Measurements from ENCODE around the gene SLC9A8.

SLC9A8 gene

GRCh38 chr20:49819702-49820101 is 7.1 kb downstream of the SLC9A8 start:
- Histone ChIP-seq H3K27ac (ENCODE audit: low read depth, low read length) (no peak overlapping the region), H3K36me3 (ENCODE audit: insufficient read depth, low read length) (peaks cover 55% of the 10 kb centered on the region), H3K4me3 (ENCODE audit: low read length) (no peak overlapping the region), H3K9me3 (ENCODE audit: insufficient read depth, low read depth, low read length) (no peaks in the 10 kb centered on the region; the same call in 1 of the 2 replicates), H3K27me3 (ENCODE audit: insufficient read depth, low read length) (no peaks in the 10 kb centered on the region), H3K4me1 (ENCODE audit: insufficient read depth, low read length) (no peaks in the 10 kb centered on the region), H3K9ac (ENCODE audit: low read depth, low read length) (no peak overlapping the region)
- WGBS: 95% methylated on average over 2 of the region's 3 CpGs

- Histone ChIP-seq H3K4me3 (ENCODE audit: low read length) (no peak overlapping the region), H3K27ac (ENCODE audit: low read depth, low read length) (no peak overlapping the region), H3K36me3 (ENCODE audit: insufficient read depth, low read length) (peaks cover 42% of the 10 kb centered on the region), H3K27me3 (ENCODE audit: insufficient read depth, low read length) (no peaks in the 10 kb centered on the region), H3K9me3 (ENCODE audit: insufficient read depth, low read depth, low read length) (no peaks in the 10 kb centered on the region; the same call in 1 of the 2 replicates), H3K4me1 (ENCODE audit: insufficient read depth, low read length) (no peaks in the 10 kb centered on the region), H3K9ac (ENCODE audit: low read depth, low read length) (no peak overlapping the region)
- WGBS: 96% methylated on average over 2 of the region's 2 CpGs
Measured at GRCh38 chr20:49821381-49821780, 8.8 kb downstream of the SLC9A8 start.

GRCh38 chr20:49821870-49822331 is 9.3 kb downstream of the SLC9A8 start:
- 88% methylated on average over 2 of the region's 2 CpGs for WGBS

GRCh38 chr20:49823152-49823847 is 10.7 kb downstream of the SLC9A8 start:
- 87% methylated on average over 2 of the region's 2 CpGs for WGBS
- H3K27ac ChIP-seq (ENCODE audit: low read depth, low read length): no peak overlapping the region
- H3K4me3 ChIP-seq (ENCODE audit: low read length): no peak overlapping the region
- H3K4me1 ChIP-seq (ENCODE audit: insufficient read depth, low read length): no peaks in the 10 kb centered on the region
- no peaks in the 10 kb centered on the region for H3K27me3 ChIP-seq (ENCODE audit: insufficient read depth, low read length)
- H3K9ac ChIP-seq (ENCODE audit: low read depth, low read length): no peak overlapping the region
- peaks cover 38% of the 10 kb centered on the region for H3K36me3 ChIP-seq (ENCODE audit: insufficient read depth, low read length)
- H3K9me3 ChIP-seq (ENCODE audit: insufficient read depth, low read depth, low read length): no peaks in the 10 kb centered on the region; the same call in 1 of the 2 replicates

More at GRCh38 chr20:49821870-49822331, 9.3 kb downstream of the SLC9A8 start:
- Histone ChIP-seq H3K27ac (ENCODE audit: low read depth, low read length) (no peak overlapping the region), H3K27me3 (ENCODE audit: insufficient read depth, low read length) (no peaks in the 10 kb centered on the region), H3K9ac (ENCODE audit: low read depth, low read length) (no peak overlapping the region), H3K4me3 (ENCODE audit: low read length) (no peak overlapping the region), H3K36me3 (ENCODE audit: insufficient read depth, low read length) (peaks cover 41% of the 10 kb centered on the region), H3K9me3 (ENCODE audit: insufficient read depth, low read depth, low read length) (no peaks in the 10 kb centered on the region; the same call in 1 of the 2 replicates), H3K4me1 (ENCODE audit: insufficient read depth, low read length) (no peaks in the 10 kb centered on the region)

- Histone ChIP-seq H3K27me3 (ENCODE audit: insufficient read depth, low read length) (no peaks in the 10 kb centered on the region), H3K4me1 (ENCODE audit: insufficient read depth, low read length) (no peaks in the 10 kb centered on the region), H3K27ac (ENCODE audit: low read depth, low read length) (no peak overlapping the region), H3K9me3 (ENCODE audit: insufficient read depth, low read depth, low read length) (no peaks in the 10 kb centered on the region; the same call in 1 of the 2 replicates), H3K36me3 (ENCODE audit: insufficient read depth, low read length) (peaks cover 32% of the 10 kb centered on the region), H3K9ac (ENCODE audit: low read depth, low read length) (no peak overlapping the region), H3K4me3 (ENCODE audit: low read length) (no peak overlapping the region)
- 100% methylated on average over 1 of the region's 2 CpGs for WGBS
Measured at GRCh38 chr20:49824206-49824605, 11.6 kb downstream of the SLC9A8 start.

GRCh38 chr20:49825521-49826033 is 12.9 kb downstream of the SLC9A8 start:
- Histone ChIP-seq H3K27me3 (ENCODE audit: insufficient read depth, low read length) (no peaks in the 10 kb centered on the region), H3K27ac (ENCODE audit: low read depth, low read length) (no peak overlapping the region), H3K36me3 (ENCODE audit: insufficient read depth, low read length) (peaks cover 27% of the 10 kb centered on the region)

GRCh38 chr20:49831022-49831769 is 18.6 kb downstream of the SLC9A8 start:
- H3K4me1 ChIP-seq (ENCODE audit: insufficient read depth, low read length): peaks cover 4% of the 10 kb centered on the region; the same call in 1 of the 2 replicates
- H3K27ac ChIP-seq (ENCODE audit: low read depth, low read length): no peak overlapping the region
- H3K27me3 ChIP-seq (ENCODE audit: insufficient read depth, low read length): no peaks in the 10 kb centered on the region
- H3K9me3 ChIP-seq (ENCODE audit: insufficient read depth, low read depth, low read length): no peaks in the 10 kb centered on the region
- WGBS: 92% methylated on average over 11 of the region's 11 CpGs
- H3K36me3 ChIP-seq (ENCODE audit: insufficient read depth, low read length): peaks cover 4% of the 10 kb centered on the region; the same call in 1 of the 2 replicates
- H3K4me3 ChIP-seq (ENCODE audit: low read length): no peak overlapping the region
- H3K9ac ChIP-seq (ENCODE audit: low read depth, low read length): no peak overlapping the region

More at GRCh38 chr20:49825521-49826033, 12.9 kb downstream of the SLC9A8 start:
- Histone ChIP-seq H3K9ac (ENCODE audit: low read depth, low read length) (no peak overlapping the region), H3K4me3 (ENCODE audit: low read length) (no peak overlapping the region), H3K4me1 (ENCODE audit: insufficient read depth, low read length) (no peaks in the 10 kb centered on the region), H3K9me3 (ENCODE audit: insufficient read depth, low read depth, low read length) (no peaks in the 10 kb centered on the region)
- 91% methylated on average over 7 of the region's 7 CpGs for WGBS

GRCh38 chr20:49831770-49832631 is 19.4 kb downstream of the SLC9A8 start:
- H3K4me1 ChIP-seq (ENCODE audit: insufficient read depth, low read length): peaks cover 4% of the 10 kb centered on the region; the same call in 1 of the 2 replicates
- H3K4me3 ChIP-seq (ENCODE audit: low read length): no peak overlapping the region
- 85% methylated on average over 12 of the region's 12 CpGs for WGBS
- no peak overlapping the region for H3K9ac ChIP-seq (ENCODE audit: low read depth, low read length)
- H3K27ac ChIP-seq (ENCODE audit: low read depth, low read length): no peak overlapping the region
- H3K9me3 ChIP-seq (ENCODE audit: insufficient read depth, low read depth, low read length): no peaks in the 10 kb centered on the region
- peaks cover 4% of the 10 kb centered on the region; the same call in 1 of the 2 replicates for H3K36me3 ChIP-seq (ENCODE audit: insufficient read depth, low read length)
- no peaks in the 10 kb centered on the region for H3K27me3 ChIP-seq (ENCODE audit: insufficient read depth, low read length)

- Histone ChIP-seq H3K4me3 (ENCODE audit: low read length) (no peak overlapping the region), H3K27me3 (ENCODE audit: insufficient read depth, low read length) (no peaks in the 10 kb centered on the region), H3K36me3 (ENCODE audit: insufficient read depth, low read length) (peaks cover 3% of the 10 kb centered on the region; the same call in 1 of the 2 replicates), H3K27ac (ENCODE audit: low read depth, low read length) (no peak overlapping the region), H3K9ac (ENCODE audit: low read depth, low read length) (no peak overlapping the region), H3K9me3 (ENCODE audit: insufficient read depth, low read depth, low read length) (no peaks in the 10 kb centered on the region), H3K4me1 (ENCODE audit: insufficient read depth, low read length) (peaks cover 4% of the 10 kb centered on the region; the same call in 1 of the 2 replicates)
- 94% methylated on average over 13 of the region's 13 CpGs for WGBS
Measured at GRCh38 chr20:49832632-49833327, 20.2 kb downstream of the SLC9A8 start.

GRCh38 chr20:49833483-49833882 is 20.9 kb downstream of the SLC9A8 start:
- WGBS: 94% methylated on average over 4 of the region's 4 CpGs
- Histone ChIP-seq H3K4me3 (ENCODE audit: low read length) (no peak overlapping the region), H3K4me1 (ENCODE audit: insufficient read depth, low read length) (peaks cover 4% of the 10 kb centered on the region; the same call in 1 of the 2 replicates), H3K36me3 (ENCODE audit: insufficient read depth, low read length) (peaks cover 3% of the 10 kb centered on the region; the same call in 1 of the 2 replicates), H3K27ac (ENCODE audit: low read depth, low read length) (no peak overlapping the region), H3K9me3 (ENCODE audit: insufficient read depth, low read depth, low read length) (no peaks in the 10 kb centered on the region), H3K9ac (ENCODE audit: low read depth, low read length) (no peak overlapping the region), H3K27me3 (ENCODE audit: insufficient read depth, low read length) (no peaks in the 10 kb centered on the region)

All from HUES64 (cell line).